Erythroblast (primary cell): Measurements from ENCODE around the gene SSTR3.

Experiments used
- GATA1 ChIP-seq: IDR thresholded peaks from 2 replicates; pipeline ENCODE4 v1.6.1; 2011; ENCODE audit warnings: low read depth, mild to moderate bottlenecking, control low read depth, low read length, moderate library complexity
- POLR2A ChIP-seq: IDR thresholded peaks from 2 replicates; pipeline ENCODE4 v1.6.1; 2011; ENCODE audit warnings: mild to moderate bottlenecking, low read length

DNA sequence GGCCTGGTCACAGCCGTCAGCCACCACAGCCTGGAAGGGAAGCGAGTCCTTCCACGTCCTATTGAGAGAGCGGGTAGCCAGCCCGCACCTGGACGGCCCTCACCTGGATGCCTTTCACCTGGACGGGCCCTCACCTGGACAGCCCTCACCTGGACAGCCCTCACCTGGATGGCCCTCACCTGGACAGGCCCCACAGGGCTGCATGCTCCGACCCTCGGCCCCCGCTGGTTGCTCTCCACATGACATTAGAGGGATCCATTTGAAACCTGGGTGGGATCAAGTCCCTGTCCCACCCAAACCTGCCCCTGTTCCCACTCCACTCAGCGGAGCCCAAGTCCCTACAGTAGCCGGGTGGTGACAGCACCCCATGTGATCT, 27.9 kb downstream of the SSTR3 start:
- TF ChIP-seq POLR2A (no peak), GATA1 (no peak)
